GM10248 (cell line): ENCODE measurements around the gene NEK6.
A peak's percentile ranks its signal among the peaks of the same experiment; 100 is the strongest.

Experiments
- CTCF ChIA-PET: fragments of 300-600 bp; sonication (Branson Sonifier 250); formaldehyde crosslinking; extraction: SDS; loops from one replicate; lab custom pipeline; 2021; ENCODE audit warnings: antibody characterized with exemption; lab: Yijun Ruan, JAX
- POLR2A ChIA-PET: fragments of 350-650 bp; sonication (Branson Sonifier 250); formaldehyde crosslinking; extraction: SDS; loops from one replicate; lab custom pipeline; 2020; ENCODE audit warnings: antibody characterized with exemption; lab: Yijun Ruan, JAX
- DNase-seq: peaks from one replicate; pipeline ENCODE4 v3.0.0; 2012; ENCODE audit errors: extremely low spot score
- CTCF ChIP-seq: IDR thresholded peaks from 2 replicates; pipeline ENCODE4 v1.5.1; 2012; ENCODE audit warnings: mild to moderate bottlenecking, low read depth; ENCODE audit errors: extremely low read depth, missing control alignments, control extremely low read depth

The NEK6 gene

DNA sequence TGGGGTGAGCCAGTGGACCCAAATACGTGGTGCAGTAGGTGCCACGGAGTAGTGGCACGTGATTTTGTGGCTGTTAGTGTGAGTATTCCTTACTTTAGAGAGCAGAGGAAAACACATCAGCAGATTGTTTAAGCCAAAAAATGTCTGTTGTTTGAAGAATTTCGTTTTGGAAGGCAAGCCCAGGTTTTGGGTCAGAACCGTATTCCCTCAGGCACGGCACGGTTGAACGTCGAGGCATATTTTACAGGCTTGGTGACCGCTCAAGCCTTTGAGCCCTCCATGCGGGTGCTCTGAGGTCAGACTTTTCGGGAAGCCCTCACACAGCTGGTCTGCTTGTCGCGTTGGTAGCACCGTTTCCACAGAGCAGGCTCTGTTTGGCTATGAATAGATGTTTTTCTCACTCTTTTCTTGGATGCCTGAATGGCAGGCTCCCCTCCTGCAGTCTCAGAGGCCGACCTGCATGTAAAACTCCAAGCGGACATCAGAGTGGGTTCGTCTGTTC is 27.2 kb downstream of the NEK6 start:
- ChIA-PET CTCF (no interaction called here), POLR2A (no interaction called here)
- no peak for TF ChIP-seq CTCF
- no peak for DNase-seq

GRCh38 chr9:124285490-124285889 is 27.7 kb downstream of the NEK6 start:
- TF ChIP-seq CTCF, result no peak
- DNase-seq, result no peak
- POLR2A ChIA-PET, result no interaction called here
- CTCF ChIA-PET, result no interaction called here

GRCh38 chr9:124285903-124286291 is 28.1 kb downstream of the NEK6 start:
- ChIA-PET POLR2A (no interaction called here), CTCF (no interaction called here)
- DNase-seq, result peak; percentile 75
- no peak for TF ChIP-seq CTCF

DNA sequence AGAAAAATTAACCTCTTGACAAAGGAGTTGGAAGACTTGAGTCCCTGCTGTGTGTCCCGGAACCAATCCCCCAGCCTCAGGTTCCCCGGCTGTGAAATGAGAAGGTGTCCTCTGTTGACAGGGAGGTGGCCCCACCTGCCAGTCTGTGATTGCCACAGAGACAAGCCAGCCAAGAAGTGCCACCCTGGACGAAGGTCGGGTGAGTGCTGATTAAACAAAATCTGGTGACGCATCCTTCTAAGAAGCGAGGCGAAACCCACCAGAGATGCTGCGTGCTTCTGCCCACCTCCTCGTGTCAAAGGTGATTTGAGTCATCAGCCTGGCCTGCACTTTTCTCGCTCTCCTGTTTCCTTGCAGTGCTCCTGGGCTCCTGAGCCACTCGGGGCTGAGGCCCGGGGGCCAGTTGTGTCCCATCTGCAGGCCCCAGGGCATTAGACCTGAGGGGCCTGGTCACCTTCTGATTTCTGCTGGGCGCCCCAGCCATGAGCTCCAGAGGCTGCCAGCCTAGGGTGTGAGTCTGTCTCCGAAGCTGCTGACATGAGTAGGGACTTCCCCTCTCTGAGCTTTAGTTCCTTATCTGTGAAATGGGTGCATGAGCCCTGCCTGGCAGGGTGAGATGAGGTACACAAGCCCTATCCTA is 28.7 kb downstream of the NEK6 start:
- CTCF ChIA-PET, result interaction anchor here (0.7 to 2.4 kb wide), 2 partner anchors 22 to 160 kb away, joined by 3 to 9 read pairs; no protein-coding TSS in a partner anchor
- POLR2A ChIA-PET, result no interaction called here
- TF ChIP-seq CTCF, result no peak
- peak; percentile 80 for DNase-seq

GRCh38 chr9:124290053-124290591 is 32.4 kb downstream of the NEK6 start:
- peak; percentile 11 for TF ChIP-seq CTCF
- CTCF ChIA-PET, result interaction anchor here (1.2 to 4.4 kb wide), 2 partner anchors 13 to 163 kb away, joined by 4 to 25 read pairs; no protein-coding TSS in a partner anchor
- DNase-seq, result no peak
- POLR2A ChIA-PET, result no interaction called here

GRCh38 chr9:124290743-124291554 is 33.2 kb downstream of the NEK6 start:
- DNase-seq, result peak; percentile 52
- ChIA-PET POLR2A (interaction anchor here (0.5 kb wide), 1 partner anchor 10 kb away, joined by 5 read pairs; no protein-coding TSS in a partner anchor), CTCF (interaction anchor here (1.1 to 4.4 kb wide), 6 partner anchors 14 to 164 kb away, joined by 3 to 25 read pairs (median 4); partner anchors contain the start of gene NEK6)
- TF ChIP-seq CTCF, result no peak
